GM21576 (cell line): ENCODE measurements around the gene RAB3B.
"Not testable (repeated sequence)": the region's sequence is repeated elsewhere in the genome, so short reads cannot be mapped to it uniquely, and the experiment has no call there.

Experiments used
- ATAC-seq: cut with Tn5 transposase; IDR thresholded peaks from one replicate; pipeline ENCODE4 v1.9.1; 2021; ENCODE audit warnings: mild to moderate bottlenecking, moderate library complexity; ENCODE audit not compliant: unreplicated experiment

The RAB3B gene

GRCh38 chr1:51875836-51876235 is 114.7 kb downstream of the RAB3B start:
- no peak for ATAC-seq

- no peak for ATAC-seq
Observed at GRCh38 chr1:51875291-51875772, 115.2 kb downstream of the RAB3B start.

GRCh38 chr1:51873270-51873669 is 117.2 kb downstream of the RAB3B start:
- ATAC-seq = not testable (repeated sequence)

GRCh38 chr1:51871351-51871975 is 119.0 kb downstream of the RAB3B start:
- ATAC-seq = no peak

- no peak for ATAC-seq
Observed at GRCh38 chr1:51870603-51871350, 119.7 kb downstream of the RAB3B start.

- no peak for ATAC-seq
Observed at GRCh38 chr1:51867479-51868232, 122.8 kb downstream of the RAB3B start.

GRCh38 chr1:51863384-51863783 is 127.1 kb downstream of the RAB3B start:
- ATAC-seq = peak; percentile 76

- no peak for ATAC-seq
Observed at GRCh38 chr1:51861669-51862068, 128.8 kb downstream of the RAB3B start.

GRCh38 chr1:51859735-51860134 is 130.8 kb downstream of the RAB3B start:
- no peak for ATAC-seq

GRCh38 chr1:51859333-51859732 is 131.2 kb downstream of the RAB3B start:
- no peak for ATAC-seq

GRCh38 chr1:51858892-51859291 is 131.6 kb downstream of the RAB3B start:
- ATAC-seq = no peak
